Astrocyte (in vitro differentiated cells and primary cell): Measurements from ENCODE around the gene RPS29. TPM values are rescaled to one million over a fixed set of nuclear protein-coding genes. Genes with fewer than 3 reads are reported as not detected.

ENCODE experiments used
- DNase-seq: peaks from one replicate; pipeline ENCODE4 v3.0.0-alpha.2; 2010; ENCODE audit warnings: low read depth
- FAIRE-seq: peaks from 2 replicates; lab custom pipeline; 2011; peaks lifted over from hg19 to GRCh38; lab: Jason Lieb, UNC
- H2AFZ ChIP-seq: 2 replicates; pipeline ENCODE4 v1.6.0; 2012; ENCODE audit warnings: low read depth, low read length, inconsistent platforms
- H3K27ac ChIP-seq: 2 replicates; pipeline ENCODE4 v1.5.1; 2011; ENCODE audit warnings: low read depth, low read length, inconsistent platforms
- H3K27me3 ChIP-seq: 2 replicates; pipeline ENCODE4 v1.6.0; 2011; ENCODE audit warnings: low read length, inconsistent platforms; ENCODE audit not compliant: insufficient read depth
- H3K36me3 ChIP-seq: 2 replicates; pipeline ENCODE4 v1.5.1; 2011; ENCODE audit warnings: low read length, inconsistent platforms; ENCODE audit not compliant: insufficient read depth
- H3K4me1 ChIP-seq: 2 replicates; pipeline ENCODE4 v1.5.1; 2011; ENCODE audit warnings: low read length, inconsistent platforms; ENCODE audit not compliant: insufficient read depth
- H3K4me2 ChIP-seq: 2 replicates; pipeline ENCODE4 v1.6.0; 2012; ENCODE audit warnings: low read length, inconsistent platforms
- H3K4me3 ChIP-seq: 2 replicates; pipeline ENCODE4 v1.5.1; 2011; ENCODE audit warnings: low read depth, mild to moderate bottlenecking, low read length, inconsistent platforms; ENCODE audit not compliant: insufficient read depth
- H3K79me2 ChIP-seq: 2 replicates; pipeline ENCODE4 v1.6.0; 2012; ENCODE audit warnings: mild to moderate bottlenecking, low read length, inconsistent platforms; ENCODE audit not compliant: insufficient read depth
- H3K9ac ChIP-seq: 2 replicates; pipeline ENCODE4 v1.6.0; 2012; ENCODE audit warnings: mild to moderate bottlenecking, low read length, inconsistent platforms
- H3K9me3 ChIP-seq: 2 replicates; pipeline ENCODE4 v1.5.1; 2012; ENCODE audit warnings: low read depth, mild to moderate bottlenecking, low read length, inconsistent platforms; ENCODE audit not compliant: insufficient read depth
- H4K20me1 ChIP-seq: 2 replicates; pipeline ENCODE4 v1.6.0; 2012; ENCODE audit warnings: low read length, inconsistent platforms; ENCODE audit not compliant: insufficient read depth
- H3K27ac Mint-ChIP-seq: one replicate; pipeline ENCODE4 v1.8.0; 2021; ENCODE audit warnings: mild to moderate bottlenecking, mixed read lengths; ENCODE audit not compliant: unreplicated experiment
- H3K27me3 Mint-ChIP-seq: one replicate; pipeline ENCODE4 v1.8.0; 2021; ENCODE audit warnings: low read depth, mixed read lengths; ENCODE audit not compliant: unreplicated experiment
- H3K36me3 Mint-ChIP-seq: one replicate; pipeline ENCODE4 v1.8.0; 2021; ENCODE audit warnings: low read depth, mixed read lengths; ENCODE audit not compliant: unreplicated experiment
- H3K4me1 Mint-ChIP-seq: one replicate; pipeline ENCODE4 v1.8.0; 2021; ENCODE audit warnings: low read depth, mixed read lengths; ENCODE audit not compliant: unreplicated experiment
- H3K4me3 Mint-ChIP-seq: one replicate; pipeline ENCODE4 v1.8.0; 2021; ENCODE audit warnings: mild to moderate bottlenecking, moderate library complexity, mixed read lengths; ENCODE audit not compliant: unreplicated experiment
- H3K9me3 Mint-ChIP-seq: one replicate; pipeline ENCODE4 v1.8.0; 2021; ENCODE audit warnings: mild to moderate bottlenecking, mixed read lengths; ENCODE audit not compliant: unreplicated experiment
- EZH2 ChIP-seq: IDR thresholded peaks from 2 replicates; pipeline ENCODE4 v1.6.1; 2012; ENCODE audit warnings: mild to moderate bottlenecking, low read length, inconsistent platforms; ENCODE audit not compliant: insufficient read depth
- total RNA-seq: library from RNA; stranded (reverse); gene quantifications from 2 replicates; pipeline ENCODE4 v1.2.1, GENCODE V29; 2021
- TF ChIP-seq, protein P1 (sequence below): IDR thresholded peaks from 2 replicates; pipeline ENCODE4 v1.5.1; 2011; ENCODE audit warnings: low read depth, mild to moderate bottlenecking, inconsistent platforms, low read length, moderate library complexity; ENCODE audit not compliant: insufficient read depth

Gene RPS29
- total RNA-seq, 1 donor from 2014 or later: 1,231 TPM

DNA sequence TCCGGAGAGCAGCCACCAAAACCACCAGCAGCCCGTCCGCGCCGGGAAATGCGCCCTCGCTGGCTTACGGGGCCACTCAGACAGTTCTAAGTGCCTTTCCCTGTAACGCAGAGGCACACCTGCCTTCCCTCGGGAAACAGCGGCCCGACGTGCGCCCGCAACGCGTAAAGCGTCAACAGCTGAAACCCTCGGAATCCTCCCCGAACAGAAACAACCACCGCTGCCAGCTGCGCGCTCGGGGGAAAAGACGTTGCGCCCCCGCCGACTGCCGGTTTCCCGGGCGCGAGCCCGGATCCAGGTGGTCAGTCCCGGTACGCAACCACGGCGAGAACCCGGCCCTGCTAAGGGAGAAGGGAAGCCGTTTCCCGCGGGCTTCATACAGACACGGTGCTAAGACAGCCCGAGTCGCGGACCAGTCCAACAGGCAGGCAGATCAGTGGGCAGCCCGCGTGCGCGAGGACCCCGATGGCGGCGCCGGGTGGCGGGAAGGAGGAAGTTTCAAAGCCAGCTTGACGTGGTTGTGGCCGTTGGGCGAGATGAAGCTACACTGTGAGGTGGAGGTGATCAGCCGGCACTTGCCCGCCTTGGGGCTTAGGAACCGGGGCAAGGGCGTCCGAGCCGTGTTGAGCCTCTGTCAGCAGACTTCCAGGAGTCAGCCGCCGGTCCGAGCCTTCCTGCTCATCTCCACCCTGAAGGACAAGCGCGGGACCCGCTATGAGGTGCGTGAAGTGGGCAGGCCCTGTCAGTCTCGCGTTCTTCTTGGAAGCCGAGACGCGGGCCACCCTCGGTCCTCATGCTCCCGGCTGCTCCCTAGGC, 12.5 kb upstream of the RPS29 start, which contains the start of gene LRR1:
LRR1 (plus strand) TSS at position 456 of the 816 bp plus-strand sequence; CDS start at position 537, 81 bp downstream.
- Mint-ChIP-seq H3K27me3 (no peaks in the 10 kb centered on the region), H3K36me3 (peaks cover 2% of the 10 kb centered on the region), H3K9me3 (no peaks in the 10 kb centered on the region), H3K4me3 (peak within 1 kb of the TSS; percentile 99), H3K4me1 (peaks cover 5% of the 10 kb centered on the region), H3K27ac (peak within 1 kb of the TSS; percentile 92)
- Histone ChIP-seq H3K27me3 (no peaks in the 10 kb centered on the region), H3K4me3 (peak within 1 kb of the TSS; percentile 79), H3K27ac (peak within 1 kb of the TSS; percentile 98), H3K9ac (peak within 1 kb of the TSS; percentile 98), H4K20me1 (no peaks in the 10 kb centered on the region), H3K36me3 (peaks cover 6% of the 10 kb centered on the region), H3K9me3 (no peaks in the 10 kb centered on the region), H3K4me2 (peak within 1 kb of the TSS; percentile 88), H3K4me1 (peaks cover 8% of the 10 kb centered on the region), H2AFZ (peak within 1 kb of the TSS; percentile 98), H3K79me2 (peaks cover 52% of the 10 kb centered on the region)
- TF ChIP-seq, protein P1, sequence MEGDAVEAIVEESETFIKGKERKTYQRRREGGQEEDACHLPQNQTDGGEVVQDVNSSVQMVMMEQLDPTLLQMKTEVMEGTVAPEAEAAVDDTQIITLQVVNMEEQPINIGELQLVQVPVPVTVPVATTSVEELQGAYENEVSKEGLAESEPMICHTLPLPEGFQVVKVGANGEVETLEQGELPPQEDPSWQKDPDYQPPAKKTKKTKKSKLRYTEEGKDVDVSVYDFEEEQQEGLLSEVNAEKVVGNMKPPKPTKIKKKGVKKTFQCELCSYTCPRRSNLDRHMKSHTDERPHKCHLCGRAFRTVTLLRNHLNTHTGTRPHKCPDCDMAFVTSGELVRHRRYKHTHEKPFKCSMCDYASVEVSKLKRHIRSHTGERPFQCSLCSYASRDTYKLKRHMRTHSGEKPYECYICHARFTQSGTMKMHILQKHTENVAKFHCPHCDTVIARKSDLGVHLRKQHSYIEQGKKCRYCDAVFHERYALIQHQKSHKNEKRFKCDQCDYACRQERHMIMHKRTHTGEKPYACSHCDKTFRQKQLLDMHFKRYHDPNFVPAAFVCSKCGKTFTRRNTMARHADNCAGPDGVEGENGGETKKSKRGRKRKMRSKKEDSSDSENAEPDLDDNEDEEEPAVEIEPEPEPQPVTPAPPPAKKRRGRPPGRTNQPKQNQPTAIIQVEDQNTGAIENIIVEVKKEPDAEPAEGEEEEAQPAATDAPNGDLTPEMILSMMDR: no peak
- no peak for TF ChIP-seq EZH2
- DNase-seq (peak; percentile 73), FAIRE-seq (no peak)

DNA sequence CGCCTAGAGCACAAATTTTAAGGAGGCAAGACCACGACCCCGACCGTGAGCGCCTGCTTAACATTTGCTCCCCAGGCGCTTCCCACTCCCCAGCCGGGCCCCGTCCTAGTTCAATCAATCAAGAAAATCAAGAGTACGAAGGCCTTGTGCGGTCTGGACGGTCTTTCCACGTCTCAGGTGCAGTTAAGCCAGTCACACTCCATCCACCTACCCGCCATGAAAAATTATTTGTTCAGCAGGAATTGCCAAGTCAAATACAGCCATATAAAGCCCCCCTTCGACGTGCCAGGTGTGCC, 12.0 kb upstream of the RPS29 start:
- H3K27ac ChIP-seq: peak overlapping the region; percentile 98
- DNase-seq (no peak), FAIRE-seq (no peak)
- peak overlapping the region; percentile 98 for H3K9ac ChIP-seq
- peaks cover 10% of the 10 kb centered on the region for H3K4me1 ChIP-seq
- H3K4me3 ChIP-seq: peak overlapping the region; percentile 79
- peak overlapping the region; percentile 88 for H3K4me2 ChIP-seq
- no peaks in the 10 kb centered on the region for H3K9me3 Mint-ChIP-seq
- H3K27ac Mint-ChIP-seq: peak overlapping the region; percentile 92
- H3K4me3 Mint-ChIP-seq: peak overlapping the region; percentile 99
- no peaks in the 10 kb centered on the region for H3K27me3 ChIP-seq
- TF ChIP-seq EZH2: no peak
- TF ChIP-seq, protein P1: no peak
- peaks cover 4% of the 10 kb centered on the region for H3K36me3 ChIP-seq
- no peaks in the 10 kb centered on the region for H4K20me1 ChIP-seq
- no peaks in the 10 kb centered on the region for H3K9me3 ChIP-seq
- no peaks in the 10 kb centered on the region for H3K27me3 Mint-ChIP-seq
- peak overlapping the region; percentile 98 for H2AFZ ChIP-seq
- peaks cover 50% of the 10 kb centered on the region for H3K79me2 ChIP-seq
- peaks cover 5% of the 10 kb centered on the region for H3K4me1 Mint-ChIP-seq
- peaks cover 2% of the 10 kb centered on the region for H3K36me3 Mint-ChIP-seq
